HepG2 (cell line): ENCODE data around the gene GPR17. TPM values are rescaled to one million over a fixed set of nuclear protein-coding genes. Genes with fewer than 3 reads are reported as not detected.

Experiments
- FOSL2 ChIP-seq: sonication (generic); formaldehyde crosslinking; IDR thresholded peaks from 2 replicates; pipeline ENCODE4 v1.4.0; 2020; ENCODE audit warnings: missing genetic modification reagents
- MTF1 ChIP-seq: sonication (generic); formaldehyde crosslinking; IDR thresholded peaks from 2 replicates; pipeline ENCODE4 v1.5.0; 2020; ENCODE audit warnings: missing genetic modification reagents
- NFKBIZ ChIP-seq: IDR thresholded peaks from 2 replicates; pipeline ENCODE4 v1.6.1; 2018; ENCODE audit warnings: missing genetic modification reagents, missing compliant biosample characterization
- PHF21A ChIP-seq: sonication (generic); formaldehyde crosslinking; IDR thresholded peaks from 2 replicates; pipeline ENCODE4 v1.5.0; 2020; ENCODE audit warnings: mild to moderate bottlenecking, missing genetic modification reagents
- SALL1 ChIP-seq: sonication (generic); formaldehyde crosslinking; IDR thresholded peaks from 2 replicates; pipeline ENCODE4 v1.8.0; 2022; ENCODE audit warnings: mild to moderate bottlenecking, missing genetic modification reagents
- SP5 ChIP-seq: IDR thresholded peaks from 2 replicates; pipeline ENCODE4 v1.6.1; 2016; ENCODE audit warnings: low read depth, borderline replicate concordance
- ZBTB20 ChIP-seq: sonication (generic); formaldehyde crosslinking; IDR thresholded peaks from 2 replicates; pipeline ENCODE4 v1.8.1; 2023; ENCODE audit warnings: missing genetic modification reagents, low read depth, mild to moderate bottlenecking, borderline replicate concordance
- ZFP91 ChIP-seq: sonication (generic); formaldehyde crosslinking; IDR thresholded peaks from 2 replicates; pipeline ENCODE4 v1.9.0; 2022; ENCODE audit warnings: missing genetic modification reagents, mild to moderate bottlenecking, borderline replicate concordance
- ZGPAT ChIP-seq: IDR thresholded peaks from 2 replicates; pipeline ENCODE4 v1.6.1; 2016; ENCODE audit warnings: mild to moderate bottlenecking
- ZMAT3 ChIP-seq: sonication (generic); formaldehyde crosslinking; conservative IDR thresholded peaks from 2 replicates; pipeline ENCODE4 v1.7.0; 2021; ENCODE audit warnings: missing genetic modification reagents
- ZNF230 ChIP-seq: sonication (generic); formaldehyde crosslinking; IDR thresholded peaks from 2 replicates; pipeline ENCODE4 v1.4.0; 2020; ENCODE audit warnings: mild to moderate bottlenecking, missing genetic modification reagents
- ZNF274 ChIP-seq: sonication (generic); formaldehyde crosslinking; IDR thresholded peaks from 2 replicates; pipeline ENCODE4 v1.5.1; 2020; ENCODE audit warnings: mild to moderate bottlenecking, missing genetic modification reagents
- ZNF441 ChIP-seq: sonication (generic); formaldehyde crosslinking; IDR thresholded peaks from 2 replicates; pipeline ENCODE4 v1.7.0; 2021; ENCODE audit warnings: missing genetic modification reagents, borderline replicate concordance
- ZNF564 ChIP-seq: sonication (generic); formaldehyde crosslinking; IDR thresholded peaks from 2 replicates; pipeline ENCODE4 v1.8.1; 2023; ENCODE audit warnings: mild to moderate bottlenecking, missing genetic modification reagents
- ZNF607 ChIP-seq: sonication (generic); formaldehyde crosslinking; IDR thresholded peaks from 2 replicates; pipeline ENCODE4 v1.5.1; 2020; ENCODE audit warnings: missing genetic modification reagents, mild to moderate bottlenecking, borderline replicate concordance
- polyA plus RNA-seq, 8 experiments: library from polyadenylated mRNA; depleted of rRNA in 3 of 8; stranded (reverse) in 7 of 8; unstranded in 1 of 8; fragments of >200 nt; fragmentation: Illumina TruSeq in 4 of 8; extraction: Trizol in 4 of 8; gene quantifications; 2 replicates each; pipeline versions ENCODE4 v1.2.1 to v1.2.3, GENCODE V29; 2011 to 2016; ENCODE audit warnings: low read depth in 4 of 8, missing spikeins in 1 of 8, mixed read lengths in 1 of 8; ENCODE audit not compliant: insufficient read depth in 1 of 8
- total RNA-seq, 5 experiments: library from RNA; depleted of rRNA; stranded (reverse); fragments of >200 nt; fragmentation: Illumina TruSeq; extraction: Trizol; gene quantifications; 2 replicates each; pipeline ENCODE4 v1.2.3, GENCODE V29; 2016; ENCODE audit warnings: low read depth in 1 of 5
- TF ChIP-seq, protein P1 (sequence below): sonication (generic); formaldehyde crosslinking; IDR thresholded peaks from 2 replicates; pipeline ENCODE4 v1.8.1; 2022; ENCODE audit warnings: low read depth, mild to moderate bottlenecking, missing genetic modification reagents
- TF ChIP-seq, protein P2 (sequence below): sonication (generic); formaldehyde crosslinking; IDR thresholded peaks from 2 replicates; pipeline ENCODE4 v1.4.0; 2020; ENCODE audit warnings: missing genetic modification reagents

GPR17 gene
- total and polyA plus RNA-seq, 2 of the 13 experiments (the other 11 are each of a cell fraction or from before 2014, with no cell fraction given): not detected

GRCh38 chr2:127674241-127675209, 28.6 kb downstream of the GPR17 start (continued):
- no peak for TF ChIP-seq ZNF274 (CRISPR knock-in tag)
- 0 out of 2 replicates have a peak, but pooled peaks have one; percentile 23 for TF ChIP-seq ZMAT3 (CRISPR knock-in tag)
- TF ChIP-seq ZNF607 (CRISPR knock-in tag): no peak
- no peak for TF ChIP-seq ZNF230 (CRISPR knock-in tag)
- TF ChIP-seq, protein P1, sequence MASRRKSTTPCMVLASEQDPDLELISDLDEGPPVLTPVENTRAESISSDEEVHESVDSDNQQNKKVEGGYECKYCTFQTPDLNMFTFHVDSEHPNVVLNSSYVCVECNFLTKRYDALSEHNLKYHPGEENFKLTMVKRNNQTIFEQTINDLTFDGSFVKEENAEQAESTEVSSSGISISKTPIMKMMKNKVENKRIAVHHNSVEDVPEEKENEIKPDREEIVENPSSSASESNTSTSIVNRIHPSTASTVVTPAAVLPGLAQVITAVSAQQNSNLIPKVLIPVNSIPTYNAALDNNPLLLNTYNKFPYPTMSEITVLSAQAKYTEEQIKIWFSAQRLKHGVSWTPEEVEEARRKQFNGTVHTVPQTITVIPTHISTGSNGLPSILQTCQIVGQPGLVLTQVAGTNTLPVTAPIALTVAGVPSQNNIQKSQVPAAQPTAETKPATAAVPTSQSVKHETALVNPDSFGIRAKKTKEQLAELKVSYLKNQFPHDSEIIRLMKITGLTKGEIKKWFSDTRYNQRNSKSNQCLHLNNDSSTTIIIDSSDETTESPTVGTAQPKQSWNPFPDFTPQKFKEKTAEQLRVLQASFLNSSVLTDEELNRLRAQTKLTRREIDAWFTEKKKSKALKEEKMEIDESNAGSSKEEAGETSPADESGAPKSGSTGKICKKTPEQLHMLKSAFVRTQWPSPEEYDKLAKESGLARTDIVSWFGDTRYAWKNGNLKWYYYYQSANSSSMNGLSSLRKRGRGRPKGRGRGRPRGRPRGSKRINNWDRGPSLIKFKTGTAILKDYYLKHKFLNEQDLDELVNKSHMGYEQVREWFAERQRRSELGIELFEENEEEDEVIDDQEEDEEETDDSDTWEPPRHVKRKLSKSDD: no peak
- peak; percentile 37; the same call in 1 of the 2 replicates for TF ChIP-seq PHF21A
- TF ChIP-seq ZFP91 (CRISPR knock-in tag): no peak; the same call in 1 of the 2 replicates
- TF ChIP-seq ZGPAT (CRISPR knock-in tag): peak; percentile 34; the same call in 1 of the 2 replicates
- TF ChIP-seq FOSL2 (CRISPR knock-in tag): no peak
- TF ChIP-seq ZBTB20 (CRISPR knock-in tag): no peak
- 0 out of 2 replicates have a peak, but pooled peaks have one; percentile 59 for TF ChIP-seq NFKBIZ (CRISPR knock-in tag)
- no peak for TF ChIP-seq SP5
- no peak for TF ChIP-seq ZNF564 (CRISPR knock-in tag)
- peak; percentile 43; the same call in 1 of the 2 replicates for TF ChIP-seq SALL1
- TF ChIP-seq ZNF441: no peak
- no peak for TF ChIP-seq MTF1 (CRISPR knock-in tag)
- TF ChIP-seq, protein P2, sequence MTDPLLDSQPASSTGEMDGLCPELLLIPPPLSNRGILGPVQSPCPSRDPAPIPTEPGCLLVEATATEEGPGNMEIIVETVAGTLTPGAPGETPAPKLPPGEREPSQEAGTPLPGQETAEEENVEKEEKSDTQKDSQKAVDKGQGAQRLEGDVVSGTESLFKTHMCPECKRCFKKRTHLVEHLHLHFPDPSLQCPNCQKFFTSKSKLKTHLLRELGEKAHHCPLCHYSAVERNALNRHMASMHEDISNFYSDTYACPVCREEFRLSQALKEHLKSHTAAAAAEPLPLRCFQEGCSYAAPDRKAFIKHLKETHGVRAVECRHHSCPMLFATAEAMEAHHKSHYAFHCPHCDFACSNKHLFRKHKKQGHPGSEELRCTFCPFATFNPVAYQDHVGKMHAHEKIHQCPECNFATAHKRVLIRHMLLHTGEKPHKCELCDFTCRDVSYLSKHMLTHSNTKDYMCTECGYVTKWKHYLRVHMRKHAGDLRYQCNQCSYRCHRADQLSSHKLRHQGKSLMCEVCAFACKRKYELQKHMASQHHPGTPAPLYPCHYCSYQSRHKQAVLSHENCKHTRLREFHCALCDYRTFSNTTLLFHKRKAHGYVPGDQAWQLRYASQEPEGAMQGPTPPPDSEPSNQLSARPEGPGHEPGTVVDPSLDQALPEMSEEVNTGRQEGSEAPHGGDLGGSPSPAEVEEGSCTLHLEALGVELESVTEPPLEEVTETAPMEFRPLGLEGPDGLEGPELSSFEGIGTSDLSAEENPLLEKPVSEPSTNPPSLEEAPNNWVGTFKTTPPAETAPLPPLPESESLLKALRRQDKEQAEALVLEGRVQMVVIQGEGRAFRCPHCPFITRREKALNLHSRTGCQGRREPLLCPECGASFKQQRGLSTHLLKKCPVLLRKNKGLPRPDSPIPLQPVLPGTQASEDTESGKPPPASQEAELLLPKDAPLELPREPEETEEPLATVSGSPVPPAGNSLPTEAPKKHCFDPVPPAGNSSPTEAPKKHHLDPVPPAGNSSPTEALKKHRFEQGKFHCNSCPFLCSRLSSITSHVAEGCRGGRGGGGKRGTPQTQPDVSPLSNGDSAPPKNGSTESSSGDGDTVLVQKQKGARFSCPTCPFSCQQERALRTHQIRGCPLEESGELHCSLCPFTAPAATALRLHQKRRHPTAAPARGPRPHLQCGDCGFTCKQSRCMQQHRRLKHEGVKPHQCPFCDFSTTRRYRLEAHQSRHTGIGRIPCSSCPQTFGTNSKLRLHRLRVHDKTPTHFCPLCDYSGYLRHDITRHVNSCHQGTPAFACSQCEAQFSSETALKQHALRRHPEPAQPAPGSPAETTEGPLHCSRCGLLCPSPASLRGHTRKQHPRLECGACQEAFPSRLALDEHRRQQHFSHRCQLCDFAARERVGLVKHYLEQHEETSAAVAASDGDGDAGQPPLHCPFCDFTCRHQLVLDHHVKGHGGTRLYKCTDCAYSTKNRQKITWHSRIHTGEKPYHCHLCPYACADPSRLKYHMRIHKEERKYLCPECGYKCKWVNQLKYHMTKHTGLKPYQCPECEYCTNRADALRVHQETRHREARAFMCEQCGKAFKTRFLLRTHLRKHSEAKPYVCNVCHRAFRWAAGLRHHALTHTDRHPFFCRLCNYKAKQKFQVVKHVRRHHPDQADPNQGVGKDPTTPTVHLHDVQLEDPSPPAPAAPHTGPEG (CRISPR knock-in tag): no peak
